Gastroesophageal sphincter (tissue), 4 donors: ENCODE data around the gene LMAN1L. TPM values are rescaled to one million over a fixed set of nuclear protein-coding genes. Genes with fewer than 3 reads are reported as not detected.
A peak's percentile ranks its signal among the peaks of the same experiment; 100 is the strongest.

ENCODE experiments used
- ATAC-seq: fragments of 150-250 bp; one replicate; pipeline ENCODE4 v1.9.1; 2016; ENCODE audit warnings: mild to moderate bottlenecking, moderate library complexity
- H3K27ac ChIP-seq, 4 donors: fragments of 200-600 bp; sonication (generic) in 3 of 4; 1 replicate in 3 of 4; 2 replicates in 1 of 4; pipeline ENCODE4 v1.5.1; 2016 to 2019
- H3K27me3 ChIP-seq: fragments of 200-600 bp; sonication (generic); one replicate; pipeline ENCODE4 v1.5.1; 2019
- H3K36me3 ChIP-seq, 2 donors: fragments of 200-600 bp; sonication (generic); one replicate each; pipeline ENCODE4 v1.5.1; 2019; ENCODE audit warnings: control low read depth in 1 of 2
- H3K4me1 ChIP-seq, 3 donors: fragments of 200-600 bp; sonication (generic); 1 replicate in 2 of 3; 2 replicates in 1 of 3; pipeline ENCODE4 v1.5.1; 2016 to 2019; ENCODE audit warnings: control low read depth in 2 of 3
- H3K4me3 ChIP-seq, 2 donors: fragments of 200-600 bp; sonication (generic); one replicate each; pipeline ENCODE4 v1.5.1; 2019; ENCODE audit warnings: mild to moderate bottlenecking in 1 of 2, moderate library complexity in 1 of 2
- H3K9me3 ChIP-seq, 3 donors: fragments of 200-600 bp; sonication (generic); one replicate each; pipeline ENCODE4 v1.5.1; 2017 to 2019; ENCODE audit warnings: control low read depth in 2 of 3
- CTCF ChIP-seq, 4 experiments: fragments of 200-600 bp in 2 of 4; fragments of 450-650 bp in 2 of 4; sonication (generic) in 1 of 4; IDR thresholded peaks; one replicate each; pipeline ENCODE4 v1.5.1; 2017 to 2019; ENCODE audit warnings: antibody characterized with exemption in 4 of 4, mild to moderate bottlenecking in 2 of 4, moderate library complexity in 2 of 4
- EP300 ChIP-seq: sonication (generic); formaldehyde crosslinking; IDR thresholded peaks from one replicate; pipeline ENCODE4 v1.6.1; 2017; ENCODE audit warnings: antibody characterized with exemption, mild to moderate bottlenecking
- POLR2A ChIP-seq, 2 donors: fragments of 450-650 bp; IDR thresholded peaks; one replicate each; pipeline ENCODE4 v1.6.1; 2017; ENCODE audit warnings: antibody characterized with exemption in 2 of 2, mild to moderate bottlenecking in 2 of 2, moderate library complexity in 1 of 2
- POLR2AphosphoS5 ChIP-seq: sonication (generic); formaldehyde crosslinking; IDR thresholded peaks from one replicate; pipeline ENCODE4 v1.6.1; 2017; ENCODE audit warnings: antibody characterized with exemption
- WGBS, 2 donors: methylation state at CpG; one replicate each; pipeline ENCODE4 v1.1.5; 2018; ENCODE audit warnings: low coverage in 1 of 2; 5-methylcytosine and 5-hydroxymethylcytosine counted together
- total RNA-seq, 4 donors: library from RNA; depleted of rRNA; stranded (reverse); fragments of >200 nt; gene quantifications; one replicate each; pipeline ENCODE4 v1.1.0, GENCODE V29; 2016

LMAN1L gene
- total RNA-seq, 4 donors from 2014 or later = 0.27 TPM; not detected in 3

GRCh38 chr15:74829991-74830390 lies 17.4 kb downstream of the LMAN1L start:
- H3K4me1 ChIP-seq = peaks cover 0 to 7% (median 0%) of the 10 kb centered on the region in 3 donors
- H3K36me3 ChIP-seq = no peaks in the 10 kb centered on the region
- no peak overlapping the region for H3K27ac ChIP-seq
- TF ChIP-seq POLR2AphosphoS5 = no peak
- no peak for TF ChIP-seq EP300
- no peak for TF ChIP-seq POLR2A (IDR thresholded peaks at IDR 0.05)
- no peak for TF ChIP-seq CTCF (IDR thresholded peaks at IDR 0.05)
- no peaks in the 10 kb centered on the region for H3K9me3 ChIP-seq
- no peak for ATAC-seq
- 23 to 57% methylated on average over 2 to 4 of the region's 6 CpGs for WGBS, 2 donors
- H3K27me3 ChIP-seq = peaks cover 48% of the 10 kb centered on the region
- H3K4me3 ChIP-seq = no peak overlapping the region

- 60% methylated on average over 1 of the region's 5 CpGs; no CpG with 5 or more reads in 1 of the 2 donors for WGBS, 2 donors
- no peak overlapping the region for H3K4me3 ChIP-seq
- ATAC-seq = no peak
- peaks cover 42% of the 10 kb centered on the region for H3K27me3 ChIP-seq
- peaks cover 0 to 5% of the 10 kb centered on the region in 2 donors for H3K36me3 ChIP-seq
- peak overlapping the region in 1 of 4 donors; percentile 10 for H3K27ac ChIP-seq
- TF ChIP-seq POLR2A (IDR thresholded peaks at IDR 0.05) (no peak), CTCF (IDR thresholded peaks at IDR 0.05) (no peak), POLR2AphosphoS5 (no peak), EP300 (no peak)
- peaks cover 0 to 7% (median 0%) of the 10 kb centered on the region in 3 donors for H3K4me1 ChIP-seq
- no peaks in the 10 kb centered on the region for H3K9me3 ChIP-seq
These were observed 18.2 kb downstream of the LMAN1L start for GRCh38 chr15:74830868-74831267.

DNA sequence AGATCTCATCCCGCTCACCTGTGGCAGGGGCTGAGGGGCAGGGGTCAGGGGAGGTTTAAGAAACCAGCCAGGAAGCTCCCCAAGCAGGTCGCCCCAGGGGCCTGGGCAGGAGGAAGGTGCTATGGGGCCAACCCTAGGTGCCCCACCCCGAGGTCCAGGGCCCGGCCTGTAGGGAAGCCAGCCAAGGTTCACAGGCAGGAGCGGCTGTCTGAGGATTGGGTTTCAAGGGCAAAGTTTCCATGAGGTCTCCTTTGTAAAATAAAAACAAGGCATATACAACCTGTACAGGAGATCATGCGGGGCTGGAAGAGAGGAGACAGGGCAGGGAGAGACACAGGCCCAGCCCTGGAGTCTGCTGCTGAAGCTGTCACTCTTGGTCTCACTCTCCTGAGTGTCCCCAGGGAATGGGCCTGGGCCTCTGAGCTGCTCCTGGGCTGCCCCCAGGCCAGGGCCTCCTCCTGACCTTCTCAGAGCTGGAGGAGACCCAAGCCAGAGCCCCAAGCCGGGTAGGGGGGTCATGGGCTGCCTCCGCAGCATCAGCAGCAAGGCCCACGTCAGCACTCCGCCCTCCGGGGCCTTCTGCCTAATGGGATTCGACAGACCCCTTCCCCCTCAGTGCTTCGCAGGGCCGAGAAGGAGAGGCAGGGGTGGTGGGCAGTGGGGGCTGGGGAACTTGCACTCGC lies 19.3 kb downstream of the LMAN1L start:
- Histone ChIP-seq H3K36me3 (peaks cover 0 to 14% of the 10 kb centered on the region in 2 donors), H3K27me3 (peaks cover 31% of the 10 kb centered on the region), H3K27ac (no peak overlapping the region), H3K4me1 (no peaks in the 10 kb centered on the region), H3K4me3 (no peak overlapping the region), H3K9me3 (no peaks in the 10 kb centered on the region)
- 80 to 84% methylated on average over 4 to 6 of the region's 15 CpGs for WGBS, 2 donors
- no peak for TF ChIP-seq POLR2A (IDR thresholded peaks at IDR 0.05)
- no peak for TF ChIP-seq POLR2AphosphoS5
- TF ChIP-seq CTCF (IDR thresholded peaks at IDR 0.05) = no peak
- TF ChIP-seq EP300 = no peak
- no peak for ATAC-seq

DNA sequence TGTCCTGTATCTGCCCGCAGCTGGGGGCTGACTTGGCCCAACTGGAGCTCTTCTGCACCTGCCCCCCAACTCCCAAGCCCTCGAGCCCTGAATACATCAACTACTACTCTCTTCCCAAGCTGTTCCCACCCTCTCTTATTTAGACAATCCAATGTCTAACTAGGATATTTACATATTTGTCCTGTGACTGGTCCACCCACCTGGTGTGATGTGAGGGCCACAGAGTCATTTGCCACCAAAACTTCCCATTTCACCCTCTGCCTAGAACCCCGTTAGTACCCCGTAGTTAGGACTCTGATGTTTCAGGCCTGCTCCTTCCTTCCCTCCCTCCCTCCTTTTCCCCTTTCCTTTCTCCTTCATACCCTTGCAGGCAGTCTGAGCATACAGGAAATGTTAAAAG lies 20.2 kb downstream of the LMAN1L start:
- peaks cover 23% of the 10 kb centered on the region for H3K27me3 ChIP-seq
- peaks cover 0 to 23% of the 10 kb centered on the region in 2 donors for H3K36me3 ChIP-seq
- H3K4me3 ChIP-seq = no peak overlapping the region
- H3K4me1 ChIP-seq = no peaks in the 10 kb centered on the region
- no peak for ATAC-seq
- no peaks in the 10 kb centered on the region for H3K9me3 ChIP-seq
- TF ChIP-seq POLR2AphosphoS5 (no peak), CTCF (IDR thresholded peaks at IDR 0.05) (no peak), EP300 (no peak), POLR2A (IDR thresholded peaks at IDR 0.05) (no peak)
- H3K27ac ChIP-seq = no peak overlapping the region
- WGBS, 2 donors = 55 to 77% methylated on average over 2 to 3 of the region's 4 CpGs
